Body of pancreas (tissue), 4 donors: ENCODE measurements around the gene ADGRD2. TPM values are rescaled to one million over a fixed set of nuclear protein-coding genes. Genes with fewer than 3 reads are reported as not detected.

Source experiments
- ATAC-seq: fragments of 150-250 bp; one replicate; pipeline ENCODE4 v1.9.1; 2016
- DNase-seq, 4 donors: peaks; one replicate each; pipeline ENCODE4 v3.0.0-alpha.2; 2019
- H3K27ac ChIP-seq, 4 donors: fragments of 200-600 bp; sonication (generic); 1 replicate in 3 of 4; 2 replicates in 1 of 4; pipeline versions ENCODE4 v1.5.1 to v1.6.1; 2016 to 2019; ENCODE audit warnings: mild to moderate bottlenecking in 1 of 4, mixed read lengths in 1 of 4, moderate library complexity in 1 of 4
- H3K27me3 ChIP-seq, 2 donors: fragments of 200-600 bp; sonication (generic); one replicate each; pipeline ENCODE4 v1.6.0; 2016; ENCODE audit warnings: mild to moderate bottlenecking in 1 of 2
- H3K36me3 ChIP-seq, 2 donors: fragments of 200-600 bp; sonication (generic); replicated peaks in 1 of 2; 2 replicates each; pipeline ENCODE4 v1.5.1; 2016; ENCODE audit warnings: low read depth in 2 of 2; ENCODE audit not compliant: insufficient read depth in 1 of 2
- H3K4me1 ChIP-seq: fragments of 200-600 bp; sonication (generic); one replicate; pipeline ENCODE4 v1.6.0; 2016
- H3K4me3 ChIP-seq, 2 donors: fragments of 200-600 bp; sonication (generic); 1 replicate in 1 of 2; 2 replicates in 1 of 2; pipeline ENCODE4 v1.5.1; 2016 to 2019
- H3K9me3 ChIP-seq, 3 donors: fragments of 200-600 bp; sonication (generic); 1 replicate in 2 of 3; 2 replicates in 1 of 3; pipeline ENCODE4 v1.5.1; 2016
- CTCF ChIP-seq, 7 experiments: fragments of 450-650 bp in 4 of 7; fragments of 200-600 bp in 3 of 7; sonication (generic) in 3 of 7; IDR thresholded peaks; one replicate each; pipeline ENCODE4 v1.5.1; 2016 to 2019; ENCODE audit warnings: antibody characterized with exemption in 7 of 7
- POLR2A ChIP-seq, 3 donors: fragments of 450-650 bp; IDR thresholded peaks; one replicate each; pipeline ENCODE4 v1.6.1; 2016; ENCODE audit warnings: antibody characterized with exemption in 3 of 3, mild to moderate bottlenecking in 2 of 3
- WGBS, 2 donors: methylation state at CpG; one replicate each; pipeline ENCODE4 v1.1.5; 2017; 5-methylcytosine and 5-hydroxymethylcytosine counted together
- intact Hi-C: fragments of 100-400 bp; cut with DNase I; formaldehyde crosslinking; loops from one replicate; pipeline ENCODE4 v1.15.1; 2023
- total RNA-seq, 2 donors: library from RNA; depleted of rRNA; stranded (reverse); fragments of >200 nt; gene quantifications; one replicate each; pipeline ENCODE4 v1.1.0, GENCODE V29; 2016

ADGRD2 gene
- not detected for total RNA-seq

GRCh38 chr9:124450241-124450924 is at the start of gene ADGRD2:
ADGRD2 (plus strand) TSS chr9:124450451; CDS start chr9:124451667, 1,216 bp downstream.
- TF ChIP-seq POLR2A (IDR thresholded peaks at IDR 0.05) (no peak), CTCF (IDR thresholded peaks at IDR 0.05) (no peak)
- intact Hi-C loops, result no loop called here
- no peaks in the 10 kb centered on the region for H3K9me3 ChIP-seq
- H3K27ac ChIP-seq, result no peak within 1 kb of the TSS
- no peaks in the 10 kb centered on the region for H3K36me3 ChIP-seq
- DNase-seq (peak; percentile 15 to 48 (median 29)), ATAC-seq (no peak)
- H3K4me1 ChIP-seq, result peaks cover 21% of the 10 kb centered on the region
- 7 to 17% methylated on average over 28 to 36 of the region's 41 CpGs for WGBS, 2 donors
- H3K4me3 ChIP-seq, result no peak within 1 kb of the TSS
- peaks cover 0 to 6% of the 10 kb centered on the region in 2 donors for H3K27me3 ChIP-seq

GRCh38 chr9:124403246-124403645 is 47.0 kb upstream of the ADGRD2 start:
- no peak for DNase-seq
- no peak for ATAC-seq
- H3K27ac ChIP-seq, result no peak overlapping the region
- peaks cover 0 to 34% of the 10 kb centered on the region in 2 donors for H3K36me3 ChIP-seq
- no peaks in the 10 kb centered on the region for H3K9me3 ChIP-seq
- H3K27me3 ChIP-seq, result no peaks in the 10 kb centered on the region
- TF ChIP-seq CTCF (IDR thresholded peaks at IDR 0.05) (no peak), POLR2A (IDR thresholded peaks at IDR 0.05) (no peak)
- intact Hi-C loops, result no loop called here
- 92 to 94% methylated on average over 4 of the region's 4 CpGs for WGBS, 2 donors
- H3K4me3 ChIP-seq, result no peak overlapping the region
- H3K4me1 ChIP-seq, result no peaks in the 10 kb centered on the region

GRCh38 chr9:124409410-124409809 is 40.8 kb upstream of the ADGRD2 start:
- DNase-seq (no peak), ATAC-seq (no peak)
- TF ChIP-seq POLR2A (IDR thresholded peaks at IDR 0.05), result no peak
- no peak for TF ChIP-seq CTCF (IDR thresholded peaks at IDR 0.05)
- intact Hi-C loops, result no loop called here
- 93 to 94% methylated on average over 3 of the region's 3 CpGs for WGBS, 2 donors
- Histone ChIP-seq H3K27me3 (no peaks in the 10 kb centered on the region), H3K4me3 (no peak overlapping the region), H3K4me1 (peaks cover 13% of the 10 kb centered on the region), H3K27ac (peak overlapping the region in 1 of 4 donors; percentile 7), H3K9me3 (no peaks in the 10 kb centered on the region), H3K36me3 (peaks cover 0 to 41% of the 10 kb centered on the region in 2 donors)

GRCh38 chr9:124410321-124410913 is 39.8 kb upstream of the ADGRD2 start:
- Histone ChIP-seq H3K4me1 (peaks cover 17% of the 10 kb centered on the region), H3K36me3 (peaks cover 0 to 34% of the 10 kb centered on the region in 2 donors), H3K4me3 (no peak overlapping the region), H3K9me3 (no peaks in the 10 kb centered on the region), H3K27ac (no peak overlapping the region), H3K27me3 (no peaks in the 10 kb centered on the region)
- WGBS, 2 donors, result 61 to 68% methylated on average over 3 of the region's 3 CpGs
- intact Hi-C loops, result no loop called here
- ATAC-seq (no peak), DNase-seq (no peak)
- peak in 1 of 7 experiments; percentile 16 for TF ChIP-seq CTCF (IDR thresholded peaks at IDR 0.05)
- TF ChIP-seq POLR2A (IDR thresholded peaks at IDR 0.05), result no peak
